Breast epithelium (tissue), 3 donors: ENCODE measurements around the gene OSBPL2.

Experiments
- POLR2A ChIP-seq: fragments of 450-650 bp; IDR thresholded peaks from one replicate; pipeline ENCODE4 v1.6.1; 2016; ENCODE audit warnings: antibody characterized with exemption, mild to moderate bottlenecking, moderate library complexity
- POLR2AphosphoS5 ChIP-seq, 3 donors: sonication (generic); formaldehyde crosslinking; IDR thresholded peaks; one replicate each; pipeline ENCODE4 v1.6.1; 2017; ENCODE audit warnings: antibody characterized with exemption in 3 of 3

GRCh38 chr20:62277253-62277652, 38.9 kb downstream of the OSBPL2 start:
- no peak for TF ChIP-seq POLR2AphosphoS5 (IDR thresholded peaks at IDR 0.05)
- no peak for TF ChIP-seq POLR2A
